Gastroesophageal sphincter (tissue), 4 donors: ENCODE results near the gene SDCBP2. TPM values are rescaled to one million over a fixed set of nuclear protein-coding genes. Genes with fewer than 3 reads are reported as not detected.

ENCODE experiments used
- ATAC-seq: fragments of 150-250 bp; one replicate; pipeline ENCODE4 v1.9.1; 2016; ENCODE audit warnings: mild to moderate bottlenecking, moderate library complexity
- H3K27ac ChIP-seq, 4 donors: fragments of 200-600 bp; sonication (generic) in 3 of 4; 1 replicate in 3 of 4; 2 replicates in 1 of 4; pipeline ENCODE4 v1.5.1; 2016 to 2019
- H3K27me3 ChIP-seq: fragments of 200-600 bp; sonication (generic); one replicate; pipeline ENCODE4 v1.5.1; 2019
- H3K36me3 ChIP-seq, 2 donors: fragments of 200-600 bp; sonication (generic); one replicate each; pipeline ENCODE4 v1.5.1; 2019; ENCODE audit warnings: control low read depth in 1 of 2
- H3K4me1 ChIP-seq, 3 donors: fragments of 200-600 bp; sonication (generic); 1 replicate in 2 of 3; 2 replicates in 1 of 3; pipeline ENCODE4 v1.5.1; 2016 to 2019; ENCODE audit warnings: control low read depth in 2 of 3
- H3K4me3 ChIP-seq, 2 donors: fragments of 200-600 bp; sonication (generic); one replicate each; pipeline ENCODE4 v1.5.1; 2019; ENCODE audit warnings: mild to moderate bottlenecking in 1 of 2, moderate library complexity in 1 of 2
- H3K9me3 ChIP-seq, 3 donors: fragments of 200-600 bp; sonication (generic); one replicate each; pipeline ENCODE4 v1.5.1; 2017 to 2019; ENCODE audit warnings: control low read depth in 2 of 3
- CTCF ChIP-seq, 4 experiments: fragments of 200-600 bp in 2 of 4; fragments of 450-650 bp in 2 of 4; sonication (generic) in 1 of 4; IDR thresholded peaks; one replicate each; pipeline ENCODE4 v1.5.1; 2017 to 2019; ENCODE audit warnings: antibody characterized with exemption in 4 of 4, mild to moderate bottlenecking in 2 of 4, moderate library complexity in 2 of 4
- EP300 ChIP-seq: sonication (generic); formaldehyde crosslinking; IDR thresholded peaks from one replicate; pipeline ENCODE4 v1.6.1; 2017; ENCODE audit warnings: antibody characterized with exemption, mild to moderate bottlenecking
- POLR2A ChIP-seq, 2 donors: fragments of 450-650 bp; IDR thresholded peaks; one replicate each; pipeline ENCODE4 v1.6.1; 2017; ENCODE audit warnings: antibody characterized with exemption in 2 of 2, mild to moderate bottlenecking in 2 of 2, moderate library complexity in 1 of 2
- POLR2AphosphoS5 ChIP-seq: sonication (generic); formaldehyde crosslinking; IDR thresholded peaks from one replicate; pipeline ENCODE4 v1.6.1; 2017; ENCODE audit warnings: antibody characterized with exemption
- WGBS, 2 donors: methylation state at CpG; one replicate each; pipeline ENCODE4 v1.1.5; 2018; ENCODE audit warnings: low coverage in 1 of 2; 5-methylcytosine and 5-hydroxymethylcytosine counted together
- total RNA-seq, 4 donors: library from RNA; depleted of rRNA; stranded (reverse); fragments of >200 nt; gene quantifications; one replicate each; pipeline ENCODE4 v1.1.0, GENCODE V29; 2016

The SDCBP2 gene
- total RNA-seq, 4 donors from 2014 or later: 1.6 to 17.5 (median 3.5) TPM

GRCh38 chr20:1274485-1275311 is 54.2 kb downstream of the SDCBP2 start:
- Histone ChIP-seq H3K36me3 (peaks cover 0 to 11% of the 10 kb centered on the region in 2 donors), H3K27me3 (no peaks in the 10 kb centered on the region), H3K9me3 (no peaks in the 10 kb centered on the region), H3K27ac (no peak overlapping the region), H3K4me1 (no peaks in the 10 kb centered on the region), H3K4me3 (no peak overlapping the region)
- WGBS, 2 donors: 75 to 91% methylated on average over 4 to 5 of the region's 14 CpGs
- no peak for ATAC-seq
- TF ChIP-seq POLR2A (IDR thresholded peaks at IDR 0.05): no peak
- TF ChIP-seq CTCF (IDR thresholded peaks at IDR 0.05): no peak
- TF ChIP-seq POLR2AphosphoS5: no peak
- no peak for TF ChIP-seq EP300

GRCh38 chr20:1273366-1273765 is 55.6 kb downstream of the SDCBP2 start:
- 57 to 69% methylated on average over 1 to 2 of the region's 2 CpGs for WGBS, 2 donors
- Histone ChIP-seq H3K27ac (no peak overlapping the region), H3K4me1 (no peaks in the 10 kb centered on the region), H3K36me3 (peaks cover 0 to 9% of the 10 kb centered on the region in 2 donors), H3K9me3 (no peaks in the 10 kb centered on the region), H3K4me3 (no peak overlapping the region), H3K27me3 (no peaks in the 10 kb centered on the region)
- no peak for ATAC-seq
- TF ChIP-seq POLR2A (IDR thresholded peaks at IDR 0.05) (no peak), POLR2AphosphoS5 (no peak), EP300 (no peak), CTCF (IDR thresholded peaks at IDR 0.05) (no peak)

GRCh38 chr20:1272368-1273100 is 56.4 kb downstream of the SDCBP2 start:
- no peaks in the 10 kb centered on the region for H3K9me3 ChIP-seq
- ATAC-seq: no peak
- TF ChIP-seq EP300 (no peak), CTCF (IDR thresholded peaks at IDR 0.05) (no peak), POLR2A (IDR thresholded peaks at IDR 0.05) (no peak), POLR2AphosphoS5 (no peak)
- H3K27me3 ChIP-seq: no peaks in the 10 kb centered on the region
- peaks cover 0 to 9% of the 10 kb centered on the region in 2 donors for H3K36me3 ChIP-seq
- no peak overlapping the region for H3K27ac ChIP-seq
- H3K4me1 ChIP-seq: peaks cover 0 to 7% (median 0%) of the 10 kb centered on the region in 3 donors
- 84 to 85% methylated on average over 2 to 5 of the region's 6 CpGs for WGBS, 2 donors
- H3K4me3 ChIP-seq: no peak overlapping the region

- no peak for ATAC-seq
Observed at GRCh38 chr20:1269850-1270249, 59.1 kb downstream of the SDCBP2 start.

More at GRCh38 chr20:1269850-1270249, 59.1 kb downstream of the SDCBP2 start:
- Histone ChIP-seq H3K27ac (no peak overlapping the region), H3K9me3 (no peaks in the 10 kb centered on the region), H3K36me3 (peaks cover 0 to 9% of the 10 kb centered on the region in 2 donors), H3K27me3 (no peaks in the 10 kb centered on the region), H3K4me3 (no peak overlapping the region), H3K4me1 (peaks cover 0 to 25% (median 6%) of the 10 kb centered on the region in 3 donors)
- 84% methylated on average over 3 of the region's 3 CpGs; no CpG with 5 or more reads in 1 of the 2 donors for WGBS, 2 donors
- TF ChIP-seq POLR2AphosphoS5 (no peak), EP300 (no peak), POLR2A (IDR thresholded peaks at IDR 0.05) (no peak), CTCF (IDR thresholded peaks at IDR 0.05) (no peak)
